Measurements from ENCODE around the gene KIAA0232. TPM values are rescaled to one million over a fixed set of nuclear protein-coding genes. Genes with fewer than 3 reads are reported as not detected.

KIAA0232 gene, protein sequence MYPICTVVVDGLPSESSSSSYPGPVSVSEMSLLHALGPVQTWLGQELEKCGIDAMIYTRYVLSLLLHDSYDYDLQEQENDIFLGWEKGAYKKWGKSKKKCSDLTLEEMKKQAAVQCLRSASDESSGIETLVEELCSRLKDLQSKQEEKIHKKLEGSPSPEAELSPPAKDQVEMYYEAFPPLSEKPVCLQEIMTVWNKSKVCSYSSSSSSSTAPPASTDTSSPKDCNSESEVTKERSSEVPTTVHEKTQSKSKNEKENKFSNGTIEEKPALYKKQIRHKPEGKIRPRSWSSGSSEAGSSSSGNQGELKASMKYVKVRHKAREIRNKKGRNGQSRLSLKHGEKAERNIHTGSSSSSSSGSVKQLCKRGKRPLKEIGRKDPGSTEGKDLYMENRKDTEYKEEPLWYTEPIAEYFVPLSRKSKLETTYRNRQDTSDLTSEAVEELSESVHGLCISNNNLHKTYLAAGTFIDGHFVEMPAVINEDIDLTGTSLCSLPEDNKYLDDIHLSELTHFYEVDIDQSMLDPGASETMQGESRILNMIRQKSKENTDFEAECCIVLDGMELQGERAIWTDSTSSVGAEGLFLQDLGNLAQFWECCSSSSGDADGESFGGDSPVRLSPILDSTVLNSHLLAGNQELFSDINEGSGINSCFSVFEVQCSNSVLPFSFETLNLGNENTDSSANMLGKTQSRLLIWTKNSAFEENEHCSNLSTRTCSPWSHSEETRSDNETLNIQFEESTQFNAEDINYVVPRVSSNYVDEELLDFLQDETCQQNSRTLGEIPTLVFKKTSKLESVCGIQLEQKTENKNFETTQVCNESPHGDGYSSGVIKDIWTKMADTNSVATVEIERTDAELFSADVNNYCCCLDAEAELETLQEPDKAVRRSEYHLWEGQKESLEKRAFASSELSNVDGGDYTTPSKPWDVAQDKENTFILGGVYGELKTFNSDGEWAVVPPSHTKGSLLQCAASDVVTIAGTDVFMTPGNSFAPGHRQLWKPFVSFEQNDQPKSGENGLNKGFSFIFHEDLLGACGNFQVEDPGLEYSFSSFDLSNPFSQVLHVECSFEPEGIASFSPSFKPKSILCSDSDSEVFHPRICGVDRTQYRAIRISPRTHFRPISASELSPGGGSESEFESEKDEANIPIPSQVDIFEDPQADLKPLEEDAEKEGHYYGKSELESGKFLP (N-terminal part only)
- total RNA-seq, result 46.7 TPM

DNA sequence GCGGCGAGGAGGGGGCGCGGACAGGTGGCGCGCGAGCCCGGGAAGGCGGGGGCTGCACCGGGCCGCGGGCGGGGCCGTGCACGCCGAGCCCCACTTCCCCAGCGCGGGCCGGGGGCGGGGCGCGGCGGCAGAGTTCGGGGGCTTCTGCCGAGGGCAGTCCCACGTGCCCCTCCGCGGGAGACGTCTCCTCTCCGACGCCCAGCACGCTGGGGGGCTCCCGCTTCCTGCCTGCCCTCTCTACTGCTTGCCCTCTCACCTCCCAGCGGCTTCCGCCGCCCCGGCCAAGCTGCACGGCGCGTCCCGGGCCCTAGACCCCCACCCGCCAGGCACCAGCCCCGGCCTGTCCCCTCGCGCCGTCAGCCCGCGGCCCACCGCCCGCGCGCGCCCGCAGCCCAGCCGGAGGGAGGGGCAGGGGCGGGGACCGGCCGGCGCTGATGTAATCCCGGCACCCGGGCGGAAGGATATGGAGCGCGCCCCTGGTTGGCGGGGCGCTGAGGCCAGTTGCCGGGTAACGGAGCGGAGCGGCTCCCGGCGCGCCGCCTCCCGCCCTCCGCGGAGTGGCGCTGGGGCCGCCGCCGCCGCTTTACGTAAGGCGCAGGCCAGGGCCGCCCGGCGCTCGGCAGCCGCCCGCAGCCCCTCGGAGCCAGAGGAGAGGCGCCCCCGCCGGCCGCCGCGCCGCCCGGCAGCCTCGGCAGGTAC is at the start of gene KIAA0232:
Gene KIAA0232, plus strand, starts transcription at position 581 of the 699 bp plus-strand sequence. CDS start 41,727 bp downstream, outside the sequence.
- peak; percentile 90 for ATAC-seq
- intact Hi-C loops (cut with DNase I), result loop anchor here (5.0 kb wide), 1 partner anchor 90 kb away; no protein-coding TSS in a partner anchor
- peak; percentile 96 for DNase-seq (ENCODE audit: low spot score)

DNA sequence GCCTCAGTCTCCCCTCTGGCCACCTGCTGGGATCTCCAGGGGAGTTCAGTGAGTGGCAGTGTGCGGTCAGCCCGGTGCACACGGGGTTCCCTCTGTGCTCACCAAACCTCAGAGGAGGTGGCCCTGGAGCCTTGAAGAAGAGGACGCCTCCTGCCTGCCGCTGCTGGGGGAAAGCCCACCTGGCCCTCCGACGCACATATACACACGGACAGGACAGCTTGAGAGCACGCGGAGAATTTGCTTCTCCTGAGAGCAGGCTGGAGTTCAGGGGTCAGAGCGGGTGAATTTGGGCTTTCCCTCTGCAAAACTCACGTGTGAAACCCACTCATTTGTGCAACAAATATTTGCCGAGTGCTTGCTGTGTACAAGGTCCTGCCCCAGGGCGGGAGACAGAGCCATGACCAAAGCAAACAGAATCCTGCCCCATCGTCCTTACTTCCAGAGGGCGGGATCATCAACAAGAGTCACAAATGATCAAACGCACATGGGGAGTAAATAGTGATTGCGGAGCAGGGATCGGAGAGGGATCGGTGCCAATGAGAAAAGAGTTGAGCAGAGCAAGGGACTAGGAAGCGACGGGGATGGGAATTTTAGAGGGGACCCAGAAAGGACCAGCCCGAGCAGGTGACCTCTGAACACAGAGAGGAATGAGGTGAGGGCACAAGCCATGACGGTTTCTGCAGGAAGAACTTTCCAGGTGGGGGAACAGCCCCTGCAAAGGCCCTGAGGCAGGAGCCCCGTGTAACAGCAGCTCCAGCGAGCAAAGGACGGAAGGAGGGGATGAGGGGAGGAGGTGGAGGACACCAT is 49.0 kb upstream of the KIAA0232 start:
- intact Hi-C loops (cut with DNase I), result no loop called here
- DNase-seq (ENCODE audit: low spot score), result peak; percentile 52
- ATAC-seq, result peak; percentile 17

DNA sequence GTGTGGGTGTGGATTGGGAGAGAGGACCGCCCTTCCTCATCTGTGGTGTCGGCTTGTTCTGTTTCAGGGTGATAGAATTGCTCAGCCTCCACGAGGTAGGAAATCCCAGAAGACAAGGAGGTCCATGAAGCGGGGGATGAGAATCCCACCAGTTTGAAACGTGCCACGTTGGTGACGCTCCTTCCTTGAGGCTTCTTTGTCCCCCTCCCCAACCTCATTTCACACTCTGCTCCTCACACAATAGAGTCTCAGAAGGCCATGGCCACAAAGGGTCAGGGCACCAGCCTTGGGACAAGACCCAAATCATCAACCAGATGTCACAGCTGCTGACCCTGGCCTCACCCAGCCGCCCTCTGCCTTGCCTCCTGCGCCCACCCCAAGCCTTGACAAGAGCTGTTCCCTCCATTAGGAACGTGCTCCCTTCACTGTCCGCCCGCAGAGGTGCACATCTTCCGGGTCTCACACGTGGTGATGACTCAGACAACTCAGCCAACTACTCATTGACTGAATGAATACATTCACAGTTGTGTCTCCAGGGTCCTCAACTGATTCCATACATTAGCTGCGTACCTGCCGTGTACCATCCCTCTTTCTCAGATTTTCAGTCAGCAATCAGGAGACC is 48.3 kb upstream of the KIAA0232 start:
- DNase-seq (ENCODE audit: low spot score), result peak; percentile 53
- intact Hi-C loops (cut with DNase I), result no loop called here
- no peak for ATAC-seq

DNA sequence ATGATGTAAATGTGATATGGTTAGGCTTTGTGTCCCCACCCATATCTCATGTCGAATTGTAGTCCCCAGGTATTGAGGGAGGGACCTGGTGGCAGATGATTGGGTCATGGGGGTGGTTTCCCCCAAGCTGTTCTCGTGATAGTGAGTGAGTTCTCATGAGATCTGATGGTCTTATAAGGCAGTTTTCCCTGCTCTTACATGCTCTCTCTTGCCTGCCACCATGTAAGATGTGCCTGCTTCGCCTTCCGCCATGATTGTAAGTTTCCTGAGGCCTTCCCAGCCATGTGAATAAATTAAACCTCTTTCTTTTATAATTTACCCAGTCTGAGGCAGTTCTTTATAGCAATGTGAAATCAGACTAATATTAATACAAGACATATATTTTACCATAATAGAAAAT is 42.6 kb upstream of the KIAA0232 start:
- ATAC-seq (no peak), DNase-seq (ENCODE audit: low spot score) (no peak)
- intact Hi-C loops (cut with DNase I), result no loop called here

DNA sequence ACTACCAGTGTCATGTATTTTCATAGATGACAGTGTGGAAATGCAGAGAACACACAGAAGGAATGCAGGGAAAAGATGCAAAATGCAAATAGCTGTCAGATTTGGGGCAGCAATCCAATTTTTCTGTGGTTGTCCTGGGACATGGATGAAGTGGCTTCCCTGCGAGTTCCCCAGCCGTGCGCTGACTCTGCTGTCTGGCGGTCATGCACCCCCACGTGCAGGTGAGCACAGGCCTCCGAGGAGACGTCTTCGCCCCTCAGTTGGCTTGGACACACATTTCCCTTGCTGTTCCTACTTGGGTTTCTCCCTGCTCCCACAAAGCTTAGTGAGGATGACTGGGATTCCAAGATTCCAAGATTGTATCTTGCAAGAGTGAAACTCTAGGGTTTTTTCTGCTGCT is 42.2 kb upstream of the KIAA0232 start:
- no peak for ATAC-seq
- intact Hi-C loops (cut with DNase I), result no loop called here
- DNase-seq (ENCODE audit: low spot score), result no peak

DNA sequence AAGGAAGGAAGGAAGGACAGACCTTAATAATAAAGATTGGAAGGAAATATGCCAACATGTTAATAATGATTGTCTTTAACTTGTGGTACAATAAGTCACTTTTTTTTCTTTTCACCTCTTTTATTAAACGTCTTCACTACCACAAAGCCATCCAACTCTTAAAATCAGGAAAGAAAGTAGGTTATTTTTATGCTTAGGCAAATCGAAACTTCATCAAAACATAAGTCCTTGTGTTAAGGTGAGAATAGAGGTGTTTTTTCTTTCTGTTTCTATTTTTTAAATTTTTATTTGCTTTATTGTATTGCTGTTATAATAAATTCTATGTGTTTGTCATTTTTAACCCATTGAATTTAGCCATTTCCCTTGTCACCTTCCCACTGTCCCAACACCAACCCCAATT is 40.0 kb upstream of the KIAA0232 start:
- intact Hi-C loops (cut with DNase I), result no loop called here
- DNase-seq (ENCODE audit: low spot score) (no peak), ATAC-seq (no peak)

DNA sequence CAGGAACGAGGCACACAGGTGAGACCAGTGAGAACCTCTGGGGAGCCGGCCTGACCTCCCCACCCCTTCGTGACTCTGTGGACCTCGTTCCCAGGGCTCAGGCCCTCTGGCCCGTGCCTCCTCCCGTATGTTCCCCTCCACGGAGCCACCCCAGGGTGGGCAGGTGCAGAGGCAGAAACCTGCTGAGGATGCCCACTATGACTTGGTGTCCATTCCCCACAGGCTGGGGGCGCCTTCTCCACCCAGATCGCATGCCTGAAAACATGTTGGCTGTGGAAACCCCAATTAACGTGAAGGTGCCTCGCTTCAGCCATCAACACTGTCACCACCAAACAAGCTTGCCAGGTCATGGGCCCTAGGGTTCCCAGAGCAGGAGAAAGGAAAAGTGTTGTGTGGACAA is 39.5 kb upstream of the KIAA0232 start:
- ATAC-seq (no peak), DNase-seq (ENCODE audit: low spot score) (no peak)
- intact Hi-C loops (cut with DNase I), result no loop called here

DNA sequence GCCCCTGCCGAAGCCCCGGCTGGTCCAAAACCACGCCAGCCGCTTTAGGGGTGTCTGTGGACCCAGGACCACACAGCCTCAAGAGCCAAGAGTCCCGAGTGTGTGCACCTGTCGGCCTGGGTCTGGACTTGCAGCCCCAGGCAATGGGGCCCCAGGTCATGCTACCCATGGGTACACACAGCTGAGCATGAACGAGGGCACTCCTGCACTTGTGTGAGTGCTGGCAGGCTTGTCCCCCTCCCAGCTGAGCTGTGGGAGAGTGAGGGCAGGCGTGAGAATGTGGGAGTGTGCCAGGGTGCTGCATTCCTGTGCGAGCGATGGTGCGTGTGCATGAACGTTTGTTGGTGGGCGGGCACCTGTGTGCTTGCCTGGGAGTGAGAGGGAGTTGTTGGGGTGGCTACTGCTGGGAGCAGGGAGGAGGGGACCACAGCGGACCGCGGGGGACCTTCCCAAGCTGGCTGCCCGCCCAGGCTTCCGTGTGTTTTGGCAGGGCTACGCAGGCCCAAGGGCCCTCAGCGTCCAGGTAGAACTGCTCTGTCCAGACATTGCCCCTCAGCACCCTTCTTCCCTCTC is 35.7 kb upstream of the KIAA0232 start:
- DNase-seq (ENCODE audit: low spot score) (no peak), ATAC-seq (peak; percentile 23)
- intact Hi-C loops (cut with DNase I), result no loop called here

DNA sequence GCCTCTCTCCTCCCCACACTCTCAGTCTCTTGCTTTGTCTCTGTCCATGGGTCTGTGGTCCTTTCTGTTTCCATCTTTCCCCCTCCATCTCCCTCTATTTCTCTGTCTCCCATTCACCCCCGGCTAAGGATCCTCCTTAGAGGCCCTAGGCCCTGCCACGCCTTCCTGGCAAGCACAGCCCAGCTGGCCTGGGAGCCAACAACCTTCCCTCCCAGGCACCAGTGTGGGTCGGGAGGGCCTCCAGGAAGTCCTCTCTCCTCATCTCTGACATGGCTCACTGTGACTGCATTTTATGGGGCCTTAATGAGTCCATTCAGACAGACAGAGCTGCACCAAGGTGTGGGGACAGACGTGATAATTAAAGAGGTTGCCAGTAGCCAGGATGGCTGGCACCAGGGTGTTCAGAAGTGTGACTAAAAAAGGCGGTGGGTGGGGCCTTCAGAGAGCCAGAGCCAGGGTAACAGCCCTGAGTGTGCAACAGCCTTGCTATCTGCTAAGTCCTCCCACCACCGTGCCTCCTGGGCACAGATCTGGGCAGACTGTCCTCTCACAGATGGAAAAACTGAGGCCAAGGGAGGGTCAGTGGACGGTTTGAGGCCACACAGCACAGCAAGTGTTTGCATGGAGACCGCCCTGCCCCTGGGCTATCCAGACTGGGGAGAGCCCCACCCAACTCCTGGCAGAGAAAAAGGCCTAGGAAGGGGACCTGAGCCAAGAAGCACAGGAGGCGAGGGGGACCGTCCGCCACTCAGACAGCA is 35.1 kb upstream of the KIAA0232 start:
- DNase-seq (ENCODE audit: low spot score), result no peak
- intact Hi-C loops (cut with DNase I), result no loop called here
- peak; percentile 34 for ATAC-seq

DNA sequence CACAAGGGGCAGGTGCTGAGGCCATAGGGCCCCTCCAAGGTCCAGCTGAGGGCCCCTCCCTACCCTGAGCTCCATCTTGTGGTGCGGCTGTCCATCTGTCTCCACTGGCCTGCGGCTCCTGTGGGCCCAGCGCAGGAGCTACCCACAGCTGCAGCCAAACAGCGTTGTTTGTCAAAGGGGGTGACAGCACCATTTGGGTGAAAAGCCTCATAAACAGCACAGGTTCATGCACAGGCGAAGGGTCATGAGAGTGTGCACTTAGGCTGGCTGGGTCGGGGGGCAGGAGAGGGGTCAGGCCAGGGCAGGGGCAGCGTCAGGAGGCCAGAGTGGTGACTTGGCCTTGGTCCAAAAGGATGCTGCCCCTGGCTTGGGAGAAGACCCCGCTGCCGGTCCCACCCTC is 34.2 kb upstream of the KIAA0232 start:
- no peak for DNase-seq (ENCODE audit: low spot score)
- no peak for ATAC-seq
- intact Hi-C loops (cut with DNase I), result no loop called here

DNA sequence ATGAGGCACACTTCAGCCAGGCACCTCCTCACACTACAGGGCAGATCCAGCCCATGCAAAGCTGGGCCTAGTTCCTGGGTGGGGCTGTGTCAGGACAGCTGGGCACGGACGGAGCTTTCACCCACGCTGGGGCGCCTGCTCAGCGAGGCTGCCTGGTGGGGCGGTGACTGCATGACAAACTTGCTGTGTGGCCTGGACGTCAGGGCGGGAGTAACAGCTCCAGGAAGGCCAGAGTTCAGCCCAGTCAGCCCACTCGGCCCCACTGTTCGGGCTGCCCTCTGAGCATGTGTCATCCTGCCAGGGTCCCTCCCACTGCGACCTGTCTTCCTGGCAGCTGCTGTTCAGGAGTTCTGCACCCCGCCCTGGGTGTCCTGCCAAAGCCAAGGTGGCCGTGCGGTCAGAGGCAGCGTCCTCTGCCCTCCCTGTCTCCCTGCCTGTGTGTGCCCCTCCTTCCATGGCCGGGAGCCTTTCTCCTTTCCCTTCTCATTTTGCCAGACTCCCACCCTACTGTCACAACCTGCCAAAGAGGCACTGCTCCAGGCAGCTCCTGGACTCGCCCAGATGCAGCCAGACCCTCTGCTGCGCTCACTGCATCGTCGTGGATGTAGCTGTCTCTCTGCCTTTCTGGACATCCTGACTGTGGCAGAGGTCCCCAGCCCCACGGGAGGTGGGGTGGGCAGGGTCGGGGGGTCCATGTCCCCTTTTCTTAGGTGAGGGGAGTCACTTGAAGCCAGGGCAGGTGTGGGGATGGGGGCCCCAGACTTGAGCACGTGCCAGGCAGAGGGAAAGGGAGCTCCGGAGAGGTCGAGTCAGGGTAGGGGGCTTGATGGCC is 33.0 kb upstream of the KIAA0232 start:
- intact Hi-C loops (cut with DNase I), result no loop called here
- peak; percentile 82 for DNase-seq (ENCODE audit: low spot score)

DNA sequence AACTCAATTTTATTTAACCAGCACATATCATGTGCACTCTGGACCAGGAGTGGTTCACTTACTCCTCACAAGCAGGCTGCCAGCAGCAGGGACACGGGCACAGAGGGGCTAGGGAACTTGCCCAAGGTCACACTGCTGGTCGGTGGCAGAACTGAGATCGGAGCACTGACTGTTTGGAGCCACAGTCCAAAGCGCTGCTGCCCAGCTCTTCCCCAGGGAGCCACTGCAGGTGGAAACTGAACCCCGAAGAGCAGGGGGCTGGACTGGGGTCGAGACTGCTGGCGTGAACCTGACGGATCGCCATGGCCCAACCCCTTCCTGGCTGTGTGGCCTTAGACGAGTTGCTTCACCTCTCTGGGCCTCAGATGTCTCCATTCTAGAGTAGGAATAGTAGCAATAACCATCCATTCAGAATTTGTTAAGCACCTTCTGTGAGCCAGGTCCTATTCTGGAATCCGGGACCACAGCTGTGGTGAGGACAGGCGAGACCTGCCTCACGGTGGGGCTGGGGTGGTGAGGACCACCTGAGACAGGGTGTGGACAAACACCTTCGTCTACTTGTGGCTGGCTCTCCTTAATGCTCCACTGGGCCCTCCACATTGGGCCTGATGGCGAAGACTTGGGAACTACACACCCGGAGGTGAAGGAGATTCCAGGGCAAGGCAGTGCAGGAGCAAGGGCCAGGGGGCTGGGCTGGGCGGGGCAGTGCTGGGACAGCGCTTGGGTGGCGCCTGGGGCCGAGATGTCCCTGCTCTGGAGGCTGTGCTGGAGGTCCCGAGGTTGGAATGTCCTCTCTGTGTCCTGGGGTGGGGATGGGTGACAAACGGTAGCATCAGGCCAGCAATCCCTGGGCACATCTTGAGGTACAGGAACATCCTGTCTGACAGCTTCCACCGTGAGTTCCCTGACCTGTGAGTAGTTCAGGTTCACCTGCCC is 32.0 kb upstream of the KIAA0232 start:
- intact Hi-C loops (cut with DNase I), result no loop called here
- no peak for ATAC-seq
- DNase-seq (ENCODE audit: low spot score), result no peak

More for the DNA sequence above, 33.0 kb upstream of the KIAA0232 start:
- peak; percentile 87 for ATAC-seq

DNA sequence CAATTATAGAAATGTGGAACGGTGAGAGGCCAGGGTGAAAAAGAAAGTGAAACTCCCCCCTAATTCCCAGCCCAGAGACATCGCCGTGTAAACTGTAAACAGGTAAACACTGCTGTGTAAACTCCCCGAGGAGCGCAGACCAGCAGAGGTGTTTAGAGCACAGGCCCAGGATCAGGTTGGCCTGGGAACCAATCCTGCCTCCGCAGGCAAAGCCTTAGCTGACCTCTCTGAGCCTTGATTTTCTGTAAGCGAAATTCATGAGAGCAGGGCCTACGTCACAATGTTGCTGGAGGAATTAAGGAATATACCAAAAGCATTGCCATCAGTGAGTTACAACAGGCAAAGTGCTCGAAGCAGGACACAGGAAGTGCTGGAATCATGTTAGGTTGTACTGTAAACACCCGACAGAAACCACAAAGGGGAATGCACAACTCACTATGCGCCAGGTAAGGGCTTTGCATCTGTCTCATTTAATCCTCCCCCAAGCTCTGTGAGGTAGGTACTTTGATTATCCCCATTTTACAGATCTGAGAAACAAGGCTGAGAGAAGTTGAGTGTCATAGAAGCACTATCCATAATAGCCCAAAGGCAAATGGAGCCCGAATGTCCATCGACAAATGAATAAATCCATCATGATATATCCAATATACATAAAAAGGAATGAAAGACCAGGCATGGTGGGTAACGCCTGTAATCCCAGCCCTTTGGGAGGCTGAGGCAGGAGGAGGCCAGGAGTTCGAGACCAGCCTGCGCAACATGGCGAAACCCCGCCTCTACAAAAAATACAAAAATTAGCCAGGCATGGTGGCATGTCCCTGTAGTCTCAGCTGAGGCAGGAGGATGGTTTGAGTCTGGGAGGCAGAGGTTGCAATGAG is 30.7 kb upstream of the KIAA0232 start:
- intact Hi-C loops (cut with DNase I), result no loop called here
- no peak for ATAC-seq

DNA sequence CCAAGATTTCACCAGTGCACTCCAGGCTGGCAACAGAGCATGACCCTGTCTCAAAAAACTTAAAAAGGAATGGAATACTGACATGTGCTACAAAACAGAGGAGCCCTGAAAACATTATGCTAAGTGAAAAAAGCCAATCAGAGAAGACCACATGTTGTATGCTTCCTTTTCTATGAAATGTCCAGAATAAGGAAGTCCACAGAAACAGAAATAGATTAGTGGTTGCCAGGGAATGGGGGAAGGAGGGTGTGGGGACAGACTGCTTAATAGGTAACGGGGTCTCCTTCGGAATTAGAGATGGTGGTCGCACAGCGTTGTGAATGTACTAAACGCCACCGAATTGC is 30.1 kb upstream of the KIAA0232 start:
- intact Hi-C loops (cut with DNase I), result no loop called here
- ATAC-seq (no peak), DNase-seq (ENCODE audit: low spot score) (no peak)

More for the DNA sequence above, 30.7 kb upstream of the KIAA0232 start:
- no peak for DNase-seq (ENCODE audit: low spot score)

Data from sciatic nerve (tissue), 2 donors.